BE2C (cell line): ENCODE results near the gene ELAVL2.

Experiments
- DNase-seq: peaks from one replicate; pipeline ENCODE4 v3.0.0-alpha.2; 2020
- H3K27me3 ChIP-seq: fragments of 250-450 bp; sonication (Bioruptor Pico); 2 replicates; pipeline ENCODE4 v1.5.1; 2020; ENCODE audit warnings: mild to moderate bottlenecking
- H3K36me3 ChIP-seq: fragments of 250-450 bp; sonication (Bioruptor Pico); 2 replicates; pipeline ENCODE4 v1.5.1; 2020; ENCODE audit warnings: mild to moderate bottlenecking
- H3K4me1 ChIP-seq: fragments of 250-450 bp; sonication (Bioruptor Pico); 2 replicates; pipeline ENCODE4 v1.5.1; 2020
- H3K4me3 ChIP-seq: 2 replicates; pipeline ENCODE4 v1.5.1; 2011; ENCODE audit warnings: low read depth, low read length
- H3K9me3 ChIP-seq: fragments of 250-450 bp; sonication (Bioruptor Pico); 2 replicates; pipeline ENCODE4 v1.5.1; 2020
- TF ChIP-seq, protein P1 (sequence below): IDR thresholded peaks from 2 replicates; pipeline ENCODE4 v1.5.1; 2012; ENCODE audit warnings: mild to moderate bottlenecking, low read depth, low read length

Gene ELAVL2

GRCh38 chr9:23798325-23798724 lies 27.7 kb downstream of the ELAVL2 start:
- DNase-seq: no peak
- Histone ChIP-seq H3K27me3 (no peaks in the 10 kb centered on the region), H3K4me3 (no peak overlapping the region), H3K36me3 (no peaks in the 10 kb centered on the region), H3K4me1 (no peaks in the 10 kb centered on the region), H3K9me3 (no peaks in the 10 kb centered on the region)
- TF ChIP-seq, protein P1, sequence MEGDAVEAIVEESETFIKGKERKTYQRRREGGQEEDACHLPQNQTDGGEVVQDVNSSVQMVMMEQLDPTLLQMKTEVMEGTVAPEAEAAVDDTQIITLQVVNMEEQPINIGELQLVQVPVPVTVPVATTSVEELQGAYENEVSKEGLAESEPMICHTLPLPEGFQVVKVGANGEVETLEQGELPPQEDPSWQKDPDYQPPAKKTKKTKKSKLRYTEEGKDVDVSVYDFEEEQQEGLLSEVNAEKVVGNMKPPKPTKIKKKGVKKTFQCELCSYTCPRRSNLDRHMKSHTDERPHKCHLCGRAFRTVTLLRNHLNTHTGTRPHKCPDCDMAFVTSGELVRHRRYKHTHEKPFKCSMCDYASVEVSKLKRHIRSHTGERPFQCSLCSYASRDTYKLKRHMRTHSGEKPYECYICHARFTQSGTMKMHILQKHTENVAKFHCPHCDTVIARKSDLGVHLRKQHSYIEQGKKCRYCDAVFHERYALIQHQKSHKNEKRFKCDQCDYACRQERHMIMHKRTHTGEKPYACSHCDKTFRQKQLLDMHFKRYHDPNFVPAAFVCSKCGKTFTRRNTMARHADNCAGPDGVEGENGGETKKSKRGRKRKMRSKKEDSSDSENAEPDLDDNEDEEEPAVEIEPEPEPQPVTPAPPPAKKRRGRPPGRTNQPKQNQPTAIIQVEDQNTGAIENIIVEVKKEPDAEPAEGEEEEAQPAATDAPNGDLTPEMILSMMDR: no peak

DNA sequence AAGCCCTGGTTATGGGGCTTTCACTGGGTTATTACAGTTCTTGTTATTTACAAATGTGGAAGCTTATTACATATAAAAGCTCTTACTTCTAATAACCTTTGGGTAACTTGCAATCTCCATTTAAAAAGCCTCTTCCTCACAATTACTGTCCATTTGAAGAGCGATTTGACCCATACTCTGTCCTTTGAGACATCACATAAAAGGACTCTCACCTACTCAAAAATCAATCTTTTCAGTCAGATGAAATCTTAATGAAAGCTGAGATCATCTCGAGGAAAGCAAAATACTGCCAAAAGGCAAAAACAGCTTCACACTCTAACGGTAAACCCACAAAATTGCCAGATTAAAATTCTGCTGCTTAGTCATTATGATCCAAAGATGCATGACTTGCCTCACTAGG lies 29.8 kb downstream of the ELAVL2 start:
- Histone ChIP-seq H3K36me3 (no peaks in the 10 kb centered on the region), H3K9me3 (no peaks in the 10 kb centered on the region), H3K4me1 (no peaks in the 10 kb centered on the region), H3K4me3 (no peak overlapping the region), H3K27me3 (no peaks in the 10 kb centered on the region)
- TF ChIP-seq, protein P1: no peak
- no peak for DNase-seq

GRCh38 chr9:23790351-23791260 lies 35.4 kb downstream of the ELAVL2 start:
- Histone ChIP-seq H3K36me3 (no peaks in the 10 kb centered on the region), H3K9me3 (no peaks in the 10 kb centered on the region), H3K27me3 (no peaks in the 10 kb centered on the region), H3K4me1 (no peaks in the 10 kb centered on the region), H3K4me3 (no peak overlapping the region)
- no peak for DNase-seq
- TF ChIP-seq, protein P1: no peak

DNA sequence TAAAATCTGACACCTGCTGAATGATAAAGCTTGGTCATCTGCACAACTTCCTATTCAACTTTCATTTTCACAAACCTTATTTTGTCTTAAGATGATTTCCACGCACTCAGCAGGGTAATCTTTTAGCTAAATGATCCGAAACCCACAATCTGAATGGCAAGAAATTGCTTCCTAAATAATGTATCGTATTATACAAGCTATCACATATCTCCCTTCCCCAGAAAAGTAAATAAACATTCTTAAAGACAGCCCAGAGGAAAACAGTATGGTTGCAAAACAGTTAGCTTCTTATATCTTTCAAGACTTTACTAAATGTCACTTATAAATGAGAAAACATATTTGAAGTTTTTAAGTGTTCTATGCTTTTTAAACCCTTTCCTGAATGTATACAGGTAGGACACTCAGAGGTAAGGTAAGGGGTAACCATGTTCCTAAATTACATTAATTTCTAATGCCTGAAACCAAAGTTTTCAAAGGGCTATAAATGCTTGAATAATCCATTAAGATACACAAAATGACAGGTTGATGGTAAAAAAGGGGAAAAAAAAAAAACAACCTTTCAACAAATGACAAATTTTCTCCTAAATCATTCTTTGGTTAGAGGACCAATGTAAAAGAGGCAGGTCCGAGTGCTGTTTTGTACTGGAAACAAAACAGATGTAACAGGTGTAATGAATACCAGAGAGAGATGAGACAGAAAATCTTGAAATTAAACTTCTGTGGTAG lies 36.3 kb downstream of the ELAVL2 start:
- no peak for DNase-seq

GRCh38 chr9:23784962-23785361 lies 41.1 kb downstream of the ELAVL2 start:
- TF ChIP-seq, protein P1: no peak
- no peak overlapping the region for H3K4me3 ChIP-seq
- DNase-seq: no peak
- H3K9me3 ChIP-seq: no peaks in the 10 kb centered on the region
- H3K36me3 ChIP-seq: no peaks in the 10 kb centered on the region
- H3K27me3 ChIP-seq: no peaks in the 10 kb centered on the region
- H3K4me1 ChIP-seq: no peaks in the 10 kb centered on the region

More for the DNA sequence above, 36.3 kb downstream of the ELAVL2 start:
- no peaks in the 10 kb centered on the region for H3K9me3 ChIP-seq
- H3K27me3 ChIP-seq: no peaks in the 10 kb centered on the region
- H3K4me1 ChIP-seq: no peaks in the 10 kb centered on the region
- TF ChIP-seq, protein P1: no peak
- H3K36me3 ChIP-seq: no peaks in the 10 kb centered on the region
- H3K4me3 ChIP-seq: no peak overlapping the region

DNA sequence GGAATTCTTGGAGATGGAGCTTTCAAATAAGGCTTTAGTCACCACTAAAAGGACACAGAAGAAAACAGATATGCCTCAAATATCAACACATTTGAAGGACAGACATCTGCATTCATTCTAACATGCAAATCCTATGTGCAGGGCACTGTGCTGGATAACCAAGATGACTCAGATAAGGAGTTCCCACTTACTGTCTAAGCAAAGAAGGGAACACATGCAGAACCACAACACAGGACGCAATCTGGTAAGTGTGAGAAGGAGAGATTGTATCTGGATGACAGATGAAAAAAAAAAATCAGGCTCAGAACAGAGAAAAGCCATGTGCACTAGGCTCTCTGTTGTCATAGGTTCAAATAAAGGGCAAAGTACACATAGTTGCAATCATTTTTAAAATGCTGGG lies 42.5 kb downstream of the ELAVL2 start:
- DNase-seq: no peak
- H3K27me3 ChIP-seq: no peaks in the 10 kb centered on the region
- TF ChIP-seq, protein P1: no peak
- no peak overlapping the region for H3K4me3 ChIP-seq
- H3K4me1 ChIP-seq: no peaks in the 10 kb centered on the region
- H3K36me3 ChIP-seq: no peaks in the 10 kb centered on the region
- H3K9me3 ChIP-seq: no peaks in the 10 kb centered on the region
